CD4-positive, alpha-beta memory T cell (primary cell): ENCODE results near the gene GSTM2. TPM values are rescaled to one million over a fixed set of nuclear protein-coding genes. Genes with fewer than 3 reads are reported as not detected.
A peak's percentile ranks its signal among the peaks of the same experiment; 100 is the strongest.
"Not testable (repeated sequence)": the region's sequence is repeated elsewhere in the genome, so short reads cannot be mapped to it uniquely, and the experiment has no call there.

Experiments used
- CTCF ChIA-PET: fragments of 350-600 bp; sonication (Branson Sonifier 250); formaldehyde crosslinking; loops from one replicate; lab custom pipeline; 2021; ENCODE audit warnings: inconsistent platforms; ENCODE audit not compliant: partially characterized antibody; lab: Charles Lee
- POLR2A ChIA-PET: fragments of 350-600 bp; sonication (Branson Sonifier 250); formaldehyde crosslinking; loops from one replicate; lab custom pipeline; 2021; ENCODE audit not compliant: partially characterized antibody; lab: Charles Lee
- DNase-seq, 5 donors: peaks; one replicate each; pipeline versions ENCODE4 v3.0.0 to v3.0.0-alpha.2; 2020 to 2022; ENCODE audit warnings: mixed read lengths in 1 of 5
- H3K27ac ChIP-seq: one replicate; pipeline ENCODE4 v1.7.0; 2013; ENCODE audit warnings: low read depth, low read length
- H3K27me3 ChIP-seq: 2 replicates; pipeline ENCODE4 v1.7.0; 2013; ENCODE audit warnings: mild to moderate bottlenecking, low read length, moderate library complexity; ENCODE audit not compliant: insufficient read depth
- H3K36me3 ChIP-seq: 2 replicates; pipeline ENCODE4 v1.7.0; 2013; ENCODE audit warnings: mild to moderate bottlenecking, low read length, moderate library complexity; ENCODE audit not compliant: insufficient read depth
- H3K4me1 ChIP-seq: 2 replicates; pipeline ENCODE4 v1.7.0; 2013; ENCODE audit warnings: mild to moderate bottlenecking, low read length, moderate library complexity; ENCODE audit not compliant: insufficient read depth
- H3K4me3 ChIP-seq, 2 donors: one replicate each; pipeline ENCODE4 v1.7.0; 2013; ENCODE audit warnings: low read length in 2 of 2, mild to moderate bottlenecking in 1 of 2
- H3K9me3 ChIP-seq, 2 donors: one replicate each; pipeline ENCODE4 v1.7.0; 2013; ENCODE audit warnings: low read length in 2 of 2, control low read depth in 1 of 2; ENCODE audit not compliant: control insufficient read depth in 1 of 2
- H3K27ac Mint-ChIP-seq, 7 donors: one replicate each; pipeline ENCODE4 v1.8.0; 2020 to 2021; ENCODE audit warnings: mixed read lengths in 7 of 7, mild to moderate bottlenecking in 6 of 7, inconsistent platforms in 3 of 7, moderate library complexity in 3 of 7
- H3K27me3 Mint-ChIP-seq, 2 donors: one replicate each; pipeline ENCODE4 v1.8.0; 2020 to 2021; ENCODE audit warnings: mixed read lengths in 2 of 2
- H3K36me3 Mint-ChIP-seq, 2 donors: one replicate each; pipeline ENCODE4 v1.8.0; 2020 to 2021; ENCODE audit warnings: mixed read lengths in 2 of 2, inconsistent platforms in 1 of 2, mild to moderate bottlenecking in 1 of 2
- H3K4me1 Mint-ChIP-seq, 4 donors: one replicate each; pipeline ENCODE4 v1.8.0; 2020 to 2021; ENCODE audit warnings: mixed read lengths in 4 of 4, mild to moderate bottlenecking in 1 of 4
- H3K4me3 Mint-ChIP-seq, 8 donors: one replicate each; pipeline ENCODE4 v1.8.0; 2020 to 2021; ENCODE audit warnings: mixed read lengths in 8 of 8, mild to moderate bottlenecking in 7 of 8, moderate library complexity in 6 of 8, inconsistent platforms in 3 of 8
- H3K9me3 Mint-ChIP-seq, 8 donors: one replicate each; pipeline ENCODE4 v1.8.0; 2020 to 2021; ENCODE audit warnings: mixed read lengths in 8 of 8, mild to moderate bottlenecking in 5 of 8, inconsistent platforms in 3 of 8, moderate library complexity in 1 of 8
- intact Hi-C: fragments of 100-400 bp; cut with micrococcal nuclease; formaldehyde crosslinking; loops from one replicate; pipeline ENCODE4 v1.15.1; 2023
- polyA plus RNA-seq, 2 donors: library from polyadenylated mRNA; unstranded; fragments of 300-500 nt; fragmentation: Illumina TruSeq; gene quantifications; one replicate each; pipeline ENCODE4 v1.2.3, GENCODE V29; 2021
- total RNA-seq, 2 experiments: library from RNA; stranded (reverse); gene quantifications; one replicate each; pipeline ENCODE4 v1.2.3, GENCODE V29; 2021

The GSTM2 gene
- total and polyA plus RNA-seq, 4 experiments from 2014 or later: 11.8 to 31.4 (median 22.5) TPM

GRCh38 chr1:109660691-109661026, 7.2 kb upstream of the GSTM2 start:
- H3K36me3 Mint-ChIP-seq, H3K9me3 ChIP-seq, H3K36me3 ChIP-seq, H3K27me3 ChIP-seq, intact Hi-C loops, H3K27me3 Mint-ChIP-seq, POLR2A ChIA-PET, H3K4me3 ChIP-seq, H3K27ac ChIP-seq, H3K4me1 ChIP-seq, H3K9me3 Mint-ChIP-seq, H3K4me3 Mint-ChIP-seq: not testable (repeated sequence)
- peaks cover 4 to 16% (median 6%) of the 10 kb centered on the region in 4 donors for H3K4me1 Mint-ChIP-seq
- peak in 1 of 5 donors; percentile 13 for DNase-seq
- peak overlapping the region in 1 of 7 donors; percentile 18 for H3K27ac Mint-ChIP-seq
- CTCF ChIA-PET: interaction anchor here (1.2 kb wide), 1 partner anchor 20 kb away, joined by 7 read pairs; no protein-coding TSS in a partner anchor

GRCh38 chr1:109661391-109661790, 6.5 kb upstream of the GSTM2 start:
- H3K27ac Mint-ChIP-seq: peak overlapping the region in 1 of 7 donors; percentile 26
- intact Hi-C loops: no loop called here

GRCh38 chr1:109664671-109665070, 3.2 kb upstream of the GSTM2 start:
- H3K27me3 Mint-ChIP-seq: no peaks in the 10 kb centered on the region
- CTCF ChIA-PET: interaction anchor here (0.8 to 0.9 kb wide), 2 partner anchors 24 to 25 kb away, joined by 3 read pairs; no protein-coding TSS in a partner anchor
- no peak for DNase-seq
- peaks cover 0 to 2% (median 0%) of the 10 kb centered on the region in 8 donors for H3K9me3 Mint-ChIP-seq
- H3K4me1 Mint-ChIP-seq: peaks cover 6 to 16% (median 12%) of the 10 kb centered on the region in 4 donors
- no peaks in the 10 kb centered on the region for H3K9me3 ChIP-seq
- peaks cover 0 to 5% of the 10 kb centered on the region in 2 donors for H3K36me3 Mint-ChIP-seq
- H3K4me3 ChIP-seq: no peak overlapping the region
- no peak overlapping the region for H3K4me3 Mint-ChIP-seq
- peaks cover 6% of the 10 kb centered on the region for H3K4me1 ChIP-seq
- H3K27ac ChIP-seq: no peak overlapping the region
- no peaks in the 10 kb centered on the region for H3K27me3 ChIP-seq
- H3K36me3 ChIP-seq: no peaks in the 10 kb centered on the region
- H3K27ac Mint-ChIP-seq: no peak overlapping the region
- intact Hi-C loops: no loop called here
- POLR2A ChIA-PET: no interaction called here

More at GRCh38 chr1:109661391-109661790, 6.5 kb upstream of the GSTM2 start:
- peaks cover 5% of the 10 kb centered on the region for H3K4me1 ChIP-seq
- no peak overlapping the region for H3K4me3 ChIP-seq
- Mint-ChIP-seq H3K36me3 (peaks cover 0 to 5% of the 10 kb centered on the region in 2 donors), H3K27me3 (no peaks in the 10 kb centered on the region), H3K9me3 (no peaks in the 10 kb centered on the region), H3K4me3 (no peak overlapping the region), H3K4me1 (peaks cover 0 to 9% (median 3%) of the 10 kb centered on the region in 4 donors)
- no peaks in the 10 kb centered on the region for H3K36me3 ChIP-seq
- POLR2A ChIA-PET: no interaction called here
- H3K27ac ChIP-seq: no peak overlapping the region
- CTCF ChIA-PET: interaction anchor here (1.2 to 1.9 kb wide), 5 partner anchors 9 to 112 kb away, joined by 4 to 7 read pairs (median 5); partner anchors contain the start of gene GNAI3
- no peaks in the 10 kb centered on the region for H3K27me3 ChIP-seq
- peak in 1 of 5 donors; percentile 23 for DNase-seq
- no peaks in the 10 kb centered on the region for H3K9me3 ChIP-seq

- DNase-seq: no peak
- H3K4me1 ChIP-seq: peaks cover 6% of the 10 kb centered on the region
- H3K9me3 ChIP-seq: no peaks in the 10 kb centered on the region
- peak overlapping the region in 5 of 7 donors; percentile 4 to 74 (median 41) for H3K27ac Mint-ChIP-seq
- intact Hi-C loops: no loop called here
- H3K4me3 Mint-ChIP-seq: peak overlapping the region; percentile 70 to 88 (median 80)
- H3K36me3 ChIP-seq: no peaks in the 10 kb centered on the region
- peak overlapping the region in 1 of 2 donors; percentile 30 for H3K4me3 ChIP-seq
- CTCF ChIA-PET: interaction anchor here (0.9 to 4.0 kb wide), 3 partner anchors 28 to 362 kb away, joined by 3 to 17 read pairs (median 4); no protein-coding TSS in a partner anchor
- no peaks in the 10 kb centered on the region for H3K27me3 ChIP-seq
- H3K4me1 Mint-ChIP-seq: peaks cover 8 to 21% (median 15%) of the 10 kb centered on the region in 4 donors
- H3K36me3 Mint-ChIP-seq: no peaks in the 10 kb centered on the region
- H3K9me3 Mint-ChIP-seq: peaks cover 0 to 2% (median 0%) of the 10 kb centered on the region in 8 donors
- H3K27ac ChIP-seq: no peak overlapping the region
- H3K27me3 Mint-ChIP-seq: no peaks in the 10 kb centered on the region
- POLR2A ChIA-PET: interaction anchor here (1.4 kb wide), 2 partner anchors 10 to 16 kb away, joined by 3 read pairs; no protein-coding TSS in a partner anchor
Observed at GRCh38 chr1:109668123-109668775, 392 bp downstream of the GSTM2 start.

GRCh38 chr1:109669246-109669948, 1.5 kb downstream of the GSTM2 start:
- H3K36me3 Mint-ChIP-seq: no peaks in the 10 kb centered on the region
- peaks cover 0 to 2% (median 0%) of the 10 kb centered on the region in 8 donors for H3K9me3 Mint-ChIP-seq
- POLR2A ChIA-PET: no interaction called here
- H3K4me1 Mint-ChIP-seq: peaks cover 8 to 21% (median 15%) of the 10 kb centered on the region in 4 donors
- Histone ChIP-seq H3K9me3 (no peaks in the 10 kb centered on the region), H3K27ac (no peak overlapping the region), H3K36me3 (no peaks in the 10 kb centered on the region), H3K4me1 (peaks cover 6% of the 10 kb centered on the region), H3K4me3 (no peak overlapping the region), H3K27me3 (no peaks in the 10 kb centered on the region)
- CTCF ChIA-PET: interaction anchor here (1.5 to 4.0 kb wide), 2 partner anchors 29 to 108 kb away, joined by 3 to 17 read pairs; no protein-coding TSS in a partner anchor
- no peak for DNase-seq
- H3K27ac Mint-ChIP-seq: peak overlapping the region in 4 of 7 donors; percentile 26 to 45 (median 35)
- H3K4me3 Mint-ChIP-seq: peak overlapping the region; percentile 18 to 72 (median 55)
- intact Hi-C loops: no loop called here
- no peaks in the 10 kb centered on the region for H3K27me3 Mint-ChIP-seq

GRCh38 chr1:109669949-109670302, 2.1 kb downstream of the GSTM2 start:
- H3K4me1 ChIP-seq, H3K36me3 Mint-ChIP-seq, H3K27me3 ChIP-seq, DNase-seq, H3K4me3 ChIP-seq, H3K9me3 Mint-ChIP-seq, H3K27ac ChIP-seq, POLR2A ChIA-PET, H3K27me3 Mint-ChIP-seq, H3K9me3 ChIP-seq, intact Hi-C loops, H3K36me3 ChIP-seq: not testable (repeated sequence)
- Mint-ChIP-seq H3K4me1 (peaks cover 8 to 21% (median 15%) of the 10 kb centered on the region in 4 donors), H3K4me3 (peak overlapping the region; percentile 18 to 72 (median 52)), H3K27ac (peak overlapping the region in 3 of 7 donors; percentile 26 to 45 (median 27))
- CTCF ChIA-PET: interaction anchor here (1.5 to 4.0 kb wide), 3 partner anchors 27 to 108 kb away, joined by 3 to 17 read pairs (median 3); no protein-coding TSS in a partner anchor

- POLR2A ChIA-PET: no interaction called here
- H3K4me1 Mint-ChIP-seq: peaks cover 8 to 21% (median 15%) of the 10 kb centered on the region in 4 donors
- no peak overlapping the region for H3K27ac Mint-ChIP-seq
- Histone ChIP-seq H3K27me3 (no peaks in the 10 kb centered on the region), H3K4me1 (peaks cover 6% of the 10 kb centered on the region), H3K4me3 (no peak overlapping the region), H3K27ac (no peak overlapping the region), H3K36me3 (no peaks in the 10 kb centered on the region), H3K9me3 (no peaks in the 10 kb centered on the region)
- no peaks in the 10 kb centered on the region for H3K36me3 Mint-ChIP-seq
- no peak for DNase-seq
- intact Hi-C loops: no loop called here
- H3K4me3 Mint-ChIP-seq: no peak overlapping the region
- H3K27me3 Mint-ChIP-seq: no peaks in the 10 kb centered on the region
- peaks cover 0 to 2% (median 0%) of the 10 kb centered on the region in 8 donors for H3K9me3 Mint-ChIP-seq
- CTCF ChIA-PET: interaction anchor here (0.7 to 4.0 kb wide), 3 partner anchors 28 to 46 kb away, joined by 3 to 17 read pairs (median 3); no protein-coding TSS in a partner anchor
Observed at GRCh38 chr1:109671067-109671466, 3.2 kb downstream of the GSTM2 start.
